Suppressor macrophage (primary cell): ENCODE data around the gene KPRP.
A peak's percentile ranks its signal among the peaks of the same experiment; 100 is the strongest.

Source experiments
- DNase-seq, 4 experiments: peaks; one replicate each; pipeline ENCODE4 v3.0.0-alpha.2; 2020 to 2022

KPRP gene

DNA sequence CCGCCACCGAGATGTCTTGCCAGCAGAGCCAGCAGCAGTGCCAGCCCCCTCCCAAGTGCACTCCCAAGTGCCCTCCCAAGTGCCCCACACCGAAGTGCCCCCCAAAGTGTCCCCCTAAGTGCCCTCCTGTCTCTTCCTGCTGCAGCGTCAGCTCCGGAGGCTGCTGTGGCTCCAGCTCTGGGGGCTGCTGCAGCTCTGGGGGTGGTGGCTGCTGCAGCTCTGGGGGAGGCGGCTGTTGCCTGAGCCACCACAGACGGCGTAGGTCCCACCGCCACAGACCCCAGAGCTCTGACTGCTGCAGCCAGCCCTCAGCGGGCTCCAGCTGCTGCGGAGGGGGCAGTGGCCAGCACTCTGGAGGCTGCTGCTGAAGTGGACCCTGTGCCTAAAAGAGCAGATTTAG is 18.5 kb downstream of the KPRP start:
- no peak for DNase-seq

DNA sequence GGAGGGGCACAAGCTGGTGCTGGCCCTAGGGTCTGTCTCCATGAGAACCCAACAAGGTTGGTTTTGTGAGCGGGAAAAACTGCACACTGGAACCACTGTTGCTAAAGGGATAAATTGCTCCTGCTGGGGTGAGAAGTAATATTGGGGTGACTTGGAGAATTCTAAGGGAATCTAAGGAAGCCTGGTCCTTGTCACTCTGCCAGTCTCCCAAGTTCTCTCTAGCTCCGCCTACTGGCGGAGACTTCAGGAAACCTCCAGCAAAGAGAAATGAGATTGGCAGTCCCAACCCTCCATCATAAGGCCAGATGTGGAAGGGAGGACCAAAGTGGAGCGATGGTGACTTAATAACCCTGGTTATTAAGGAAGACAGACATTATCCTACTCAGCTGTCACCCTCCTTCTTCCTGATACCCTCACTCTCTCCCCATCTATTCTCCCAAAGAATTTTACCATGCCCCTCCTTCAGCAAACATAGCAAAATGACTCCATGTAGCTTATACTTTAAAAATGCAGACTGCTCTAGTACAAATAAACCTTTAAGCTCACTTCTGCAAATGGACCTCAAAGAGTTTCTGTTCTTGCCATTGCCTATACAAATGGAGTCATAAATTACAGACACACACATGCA is 19.8 kb downstream of the KPRP start:
- DNase-seq, result peak; percentile 17 to 27 (median 25)

DNA sequence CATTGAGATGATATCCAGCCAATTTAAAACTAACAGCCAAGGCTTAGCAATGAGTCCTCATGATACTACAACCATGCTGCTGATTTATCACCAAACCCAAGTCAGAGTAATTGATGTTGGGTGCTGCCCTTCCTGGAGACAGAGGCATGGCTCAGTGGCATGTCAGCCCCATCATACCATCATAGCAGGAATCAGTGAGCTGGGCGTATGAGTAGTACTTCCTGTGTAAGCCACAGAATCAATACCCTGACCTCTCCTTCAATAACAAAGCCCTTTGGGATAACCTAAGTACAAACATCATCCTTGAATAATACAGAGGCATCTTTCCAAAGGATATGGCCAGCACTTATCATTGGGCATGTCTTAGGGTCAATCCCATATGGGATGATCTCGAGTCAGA is 25.3 kb downstream of the KPRP start:
- no peak for DNase-seq

DNA sequence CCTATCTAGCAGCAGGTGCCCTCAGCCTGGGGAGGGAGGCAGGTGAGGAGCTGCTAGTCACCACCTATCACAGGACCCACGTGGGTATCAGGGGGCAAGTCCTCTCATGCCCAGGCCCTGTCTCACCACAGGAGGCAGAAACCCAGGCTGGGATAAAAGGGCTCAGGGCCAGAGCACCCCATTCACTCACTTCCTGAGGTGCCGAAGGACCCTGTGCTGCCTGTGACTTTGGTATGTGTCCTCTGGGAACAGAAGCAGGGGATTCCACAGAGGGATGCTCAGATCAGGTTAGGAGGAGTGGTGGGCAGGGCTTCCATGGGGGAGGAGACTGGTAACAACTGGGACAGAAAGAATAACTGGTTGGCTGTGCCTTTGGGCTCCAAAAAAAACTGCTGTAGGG is 28.3 kb downstream of the KPRP start, which contains the start of gene LCE1E:
Gene LCE1E, plus strand, starts transcription at position 181 of the 400 bp plus-strand sequence. CDS start 1,043 bp downstream, outside the sequence.
- no peak for DNase-seq

DNA sequence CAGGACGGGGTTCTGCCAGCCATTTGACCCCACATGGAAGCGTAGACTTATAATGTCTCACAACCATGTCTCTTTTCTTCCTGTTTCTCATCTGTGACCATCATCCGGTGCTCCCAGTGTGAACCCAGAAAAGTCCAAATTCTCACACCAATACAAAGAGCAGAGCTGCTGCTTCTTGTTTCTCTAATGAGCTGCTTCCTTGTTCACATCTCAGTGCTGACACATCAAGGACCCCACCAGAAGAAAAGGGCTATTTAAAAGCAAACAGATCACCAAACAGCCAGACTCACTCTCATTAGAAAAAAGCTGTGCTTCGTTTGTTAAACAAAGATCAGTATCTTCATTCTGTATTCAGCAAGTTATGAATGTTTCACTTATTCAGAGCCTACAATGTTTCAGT is 37.9 kb downstream of the KPRP start:
- DNase-seq, result no peak

DNA sequence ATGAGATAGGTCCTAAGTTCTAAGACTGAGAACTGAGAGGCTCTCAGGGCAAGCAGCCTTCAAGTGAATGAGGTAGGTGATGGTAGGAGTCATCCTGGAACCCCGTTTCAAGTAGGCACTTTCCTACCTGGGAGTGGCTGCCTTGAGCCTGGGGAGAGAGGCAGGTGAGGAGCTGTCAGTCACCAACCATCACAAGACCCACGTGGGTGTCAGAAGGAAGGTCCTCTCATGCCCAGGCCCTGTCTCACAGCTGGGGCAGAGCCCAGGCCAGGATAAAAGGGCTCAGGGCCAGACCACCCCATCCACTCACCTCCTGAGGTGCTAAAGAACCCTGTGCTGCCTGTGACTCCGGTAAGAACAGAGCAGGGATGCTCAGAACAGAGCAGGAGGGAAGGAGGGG is 38.6 kb downstream of the KPRP start, which contains the start of gene LCE1D:
Gene LCE1D, plus strand, starts transcription at position 301 of the 400 bp plus-strand sequence. CDS start 1,074 bp downstream, outside the sequence.
- DNase-seq, result no peak

DNA sequence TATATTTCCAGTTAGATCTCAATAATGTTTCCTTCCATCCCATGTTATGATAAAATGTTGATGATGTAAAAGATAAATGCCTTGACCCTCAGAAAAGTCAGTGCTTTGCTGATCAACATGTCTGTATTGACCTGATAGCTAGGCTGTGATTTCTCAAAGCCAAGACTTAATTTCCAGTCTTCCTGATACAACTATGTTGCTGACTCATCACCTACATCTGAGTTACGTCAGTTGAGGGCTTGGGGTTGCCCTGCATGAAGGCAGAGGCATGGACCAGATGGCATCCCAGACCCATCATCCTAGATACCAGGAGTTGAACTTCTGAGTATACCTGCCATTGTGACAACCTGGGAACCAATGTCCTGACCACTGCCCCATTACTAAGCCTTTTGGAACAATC is 43.5 kb downstream of the KPRP start:
- DNase-seq, result no peak

DNA sequence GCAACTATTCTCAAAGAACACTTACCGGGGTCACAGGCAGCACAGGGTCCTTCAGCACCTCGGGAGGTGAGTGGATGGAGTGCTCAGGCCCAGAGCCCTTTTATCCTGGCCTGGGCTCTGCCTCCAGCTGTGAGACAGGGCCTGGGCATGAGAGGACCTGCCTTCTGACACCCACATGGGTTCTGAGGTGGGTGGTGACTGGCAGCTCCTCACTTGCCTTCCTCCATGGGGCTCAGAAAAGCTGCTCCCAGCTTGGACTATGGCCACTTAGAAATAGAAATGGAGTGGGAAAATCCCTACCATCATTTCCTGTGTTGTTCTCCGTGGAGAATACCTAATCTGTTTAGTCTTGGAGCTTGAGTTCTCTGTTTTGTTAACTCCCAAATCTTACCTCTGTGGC is 48.8 kb downstream of the KPRP start, which contains the start of gene LCE1C:
Gene LCE1C, minus strand, starts transcription at position 76 of the 400 bp plus-strand sequence. CDS start 1,173 bp downstream, outside the sequence.
- no peak for DNase-seq

DNA sequence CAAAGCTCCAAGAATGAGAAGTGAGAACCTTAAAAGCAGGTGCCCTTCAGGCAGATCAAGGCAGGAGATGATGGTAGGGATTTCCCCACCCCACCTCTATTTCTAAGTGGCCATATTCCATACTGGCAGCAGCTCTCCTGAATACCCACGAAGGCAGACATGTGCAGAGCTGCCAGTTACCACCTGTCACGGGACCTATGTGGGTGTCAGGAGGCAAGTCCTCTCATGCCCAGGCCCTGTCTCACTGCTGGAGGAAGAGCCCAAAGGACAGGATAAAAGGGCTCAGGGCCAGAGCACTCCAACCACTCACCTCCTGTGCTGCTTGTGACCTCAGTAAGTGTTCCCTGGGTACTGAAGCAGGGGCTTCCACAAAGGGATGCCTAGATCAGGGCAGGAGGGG is 53.2 kb downstream of the KPRP start:
- DNase-seq, result no peak
